IMR-90 (cell line): ENCODE results near the gene IQSEC1. TPM values are rescaled to one million over a fixed set of nuclear protein-coding genes. Genes with fewer than 3 reads are reported as not detected.

Experiments
- ATAC-seq: fragments of 200-7000 bp; cut with Tn5 transposase; 2 replicates; pipeline ENCODE4 v1.9.1; 2020; ENCODE audit warnings: low read depth, mild to moderate bottlenecking, moderate library complexity
- BruUV-seq: library from RNA; stranded (reverse); fragments of 400-500 nt; replicated peaks from 2 replicates; lab custom pipeline; 2021; lab: Mats Ljungman, UMichigan
- CTCF ChIA-PET: fragments of 300-600 bp; formaldehyde crosslinking; extraction: SDS; loops from one replicate; lab custom pipeline; 2021; ENCODE audit warnings: antibody characterized with exemption; lab: Yijun Ruan, JAX
- POLR2A ChIA-PET: fragments of 300-600 bp; sonication (Branson Sonifier 250); formaldehyde crosslinking; loops from one replicate; lab custom pipeline; 2022; ENCODE audit warnings: antibody characterized with exemption; ENCODE audit not compliant: unreplicated experiment; lab: Charles Lee
- DNase-seq: peaks from one replicate; pipeline ENCODE4 v3.0.0; 2013
- H2AFZ ChIP-seq: replicated peaks from 2 replicates; pipeline ENCODE3; 2013; ENCODE audit warnings: low read length, mild to moderate bottlenecking; ENCODE audit not compliant: poor library complexity
- H2AK5ac ChIP-seq: 2 replicates; pipeline ENCODE4 v1.6.1; 2013; ENCODE audit warnings: low read depth, low read length, inconsistent platforms
- H2AK9ac ChIP-seq: replicated peaks from 2 replicates; pipeline ENCODE3; 2013; ENCODE audit warnings: mild to moderate bottlenecking, low read depth, low read length, moderate library complexity; ENCODE audit not compliant: poor library complexity
- H2BK120ac ChIP-seq: 2 replicates; pipeline ENCODE4 v1.6.1; 2013; ENCODE audit warnings: low read depth, low read length, inconsistent platforms
- H2BK15ac ChIP-seq: 3 replicates; pipeline ENCODE4 v1.6.1; 2013; ENCODE audit warnings: low read depth, low read length, inconsistent platforms
- H2BK20ac ChIP-seq: 2 replicates; pipeline ENCODE4 v1.6.1; 2013; ENCODE audit warnings: low read depth, mild to moderate bottlenecking, inconsistent platforms, low read length, moderate library complexity
- H2BK5ac ChIP-seq: 2 replicates; pipeline ENCODE4 v1.6.1; 2013; ENCODE audit warnings: mild to moderate bottlenecking, low read depth, low read length, inconsistent platforms; ENCODE audit not compliant: poor library complexity, severe bottlenecking
- H3K14ac ChIP-seq: replicated peaks from 2 replicates; pipeline ENCODE4 v1.6.1; 2013; ENCODE audit warnings: low read depth, low read length, inconsistent platforms
- H3K18ac ChIP-seq: 2 replicates; pipeline ENCODE4 v1.6.1; 2013; ENCODE audit warnings: low read depth, low read length, control low read depth
- H3K23ac ChIP-seq: 2 replicates; pipeline ENCODE4 v1.6.1; 2013; ENCODE audit warnings: low read depth, low read length, inconsistent platforms
- H3K27ac ChIP-seq: 2 replicates; pipeline ENCODE4 v1.5.1; 2013; ENCODE audit warnings: mild to moderate bottlenecking, control low read depth, low read length; ENCODE audit not compliant: insufficient read depth
- H3K27me3 ChIP-seq: 2 replicates; pipeline ENCODE4 v1.6.1; 2013; ENCODE audit warnings: low read length; ENCODE audit not compliant: control insufficient read depth, insufficient read depth
- H3K36me3 ChIP-seq: 2 replicates; pipeline ENCODE4 v1.6.1; 2013; ENCODE audit warnings: low read length, mixed read lengths; ENCODE audit not compliant: control insufficient read depth, insufficient read depth
- H3K4ac ChIP-seq: 2 replicates; pipeline ENCODE4 v1.6.1; 2013; ENCODE audit warnings: low read depth, low read length, inconsistent platforms
- H3K4me1 ChIP-seq: 2 replicates; pipeline ENCODE4 v1.6.1; 2013; ENCODE audit warnings: low read length, mixed read lengths; ENCODE audit not compliant: control insufficient read depth, insufficient read depth
- H3K4me2 ChIP-seq: 2 replicates; pipeline ENCODE4 v1.6.1; 2013; ENCODE audit warnings: low read depth, mild to moderate bottlenecking, control low read depth, low read length, moderate library complexity
- H3K4me3 ChIP-seq: 2 replicates; pipeline ENCODE4 v1.5.1; 2013; ENCODE audit warnings: low read depth, mild to moderate bottlenecking, control low read depth, low read length, moderate library complexity; ENCODE audit not compliant: insufficient read depth
- H3K56ac ChIP-seq: 2 replicates; pipeline ENCODE4 v1.6.1; 2013; ENCODE audit warnings: low read length, inconsistent platforms; ENCODE audit not compliant: insufficient read depth; ENCODE audit errors: extremely low read depth
- H3K79me1 ChIP-seq, 2 experiments: 2 replicates each; pipeline ENCODE4 v1.6.1; 2013; ENCODE audit warnings: low read length in 2 of 2, inconsistent platforms in 1 of 2, low read depth in 1 of 2
- H3K9ac ChIP-seq: 2 replicates; pipeline ENCODE4 v1.6.1; 2013; ENCODE audit warnings: low read depth, low read length, control low read depth
- H3K9me1 ChIP-seq: 2 replicates; pipeline ENCODE4 v1.6.1; 2013; ENCODE audit warnings: low read length, inconsistent platforms; ENCODE audit not compliant: insufficient read depth
- H3K9me3 ChIP-seq: 2 replicates; pipeline ENCODE4 v1.6.1; 2013; ENCODE audit warnings: low read length; ENCODE audit not compliant: control insufficient read depth, insufficient read depth
- H4K20me1 ChIP-seq: 2 replicates; pipeline ENCODE4 v1.6.1; 2013; ENCODE audit warnings: low read length, inconsistent platforms; ENCODE audit not compliant: insufficient read depth
- H4K5ac ChIP-seq: 2 replicates; pipeline ENCODE4 v1.6.1; 2013; ENCODE audit warnings: mild to moderate bottlenecking, low read depth, low read length, control low read depth
- H4K8ac ChIP-seq, 2 experiments: 2 replicates each; pipeline ENCODE4 v1.6.1; 2013; ENCODE audit warnings: low read depth in 2 of 2, low read length in 2 of 2, control low read depth in 1 of 2, inconsistent platforms in 1 of 2
- H4K91ac ChIP-seq: 2 replicates; pipeline ENCODE4 v1.6.1; 2013; ENCODE audit warnings: low read depth, low read length, inconsistent platforms; ENCODE audit not compliant: insufficient read depth
- CEBPB ChIP-seq: IDR thresholded peaks from 2 replicates; pipeline ENCODE4 v1.6.1; 2012; ENCODE audit warnings: low read depth, low read length, improper control_type of control experiment
- MAFK ChIP-seq: IDR thresholded peaks from 2 replicates; pipeline ENCODE4 v1.6.1; 2012; ENCODE audit warnings: low read depth, low read length, improper control_type of control experiment
- WGBS, 2 experiments: methylation state at CpG; one replicate each; pipeline versions ENCODE4 v1.1.5 to v1.1.7; 2013; ENCODE audit warnings: missing lambda C conversion rate in 2 of 2; ENCODE audit not compliant: insufficient read length in 1 of 2; ENCODE audit errors: extremely low coverage in 2 of 2; 5-methylcytosine and 5-hydroxymethylcytosine counted together
- dilution Hi-C: fragments of 300-500 bp; cut with HindIII; formaldehyde crosslinking; loops from one replicate; pipeline ENCODE4 v1.14.3; 2018; ENCODE audit warnings: low sequenced_read_pairs; ENCODE audit not compliant: unreplicated experiment
- in situ Hi-C: fragments of 300-500 bp; cut with MboI; formaldehyde crosslinking; loops from 3 replicates; pipeline ENCODE4 v1.14.3; 2019; ENCODE audit warnings: low sequenced_read_pairs, inconsistent platforms, mixed read lengths
- intact Hi-C: fragments of 100-400 bp; cut with micrococcal nuclease; formaldehyde crosslinking; loops from 2 replicates; pipeline ENCODE4 v1.10.0; 2022
- polyA plus RNA-seq, 3 experiments: library from polyadenylated mRNA; depleted of rRNA; stranded (reverse); fragments of >200 nt; gene quantifications; 2 replicates each; pipeline ENCODE4 v1.2.3, GENCODE V29; 2012; ENCODE audit warnings: low replicate concordance in 1 of 3
- total RNA-seq: library from RNA; depleted of rRNA; stranded (reverse); fragments of >200 nt; gene quantifications from 2 replicates; pipeline ENCODE4 v1.2.3, GENCODE V29; 2012

The IQSEC1 gene
- total and polyA plus RNA-seq, 2 of the 4 experiments (the other 2 are of a cell fraction): 5.9 to 11.9 TPM

GRCh38 chr3:13085081-13085845, 12.0 kb upstream of the IQSEC1 start:
- Histone ChIP-seq H4K8ac (no peak overlapping the region), H3K79me1 (no peaks in the 10 kb centered on the region), H2BK5ac (no peak overlapping the region), H3K9ac (no peak overlapping the region), H3K4me3 (no peak overlapping the region), H3K14ac (no peak overlapping the region), H3K23ac (no peak overlapping the region), H2AFZ (peak overlapping the region; percentile 63), H2BK20ac (no peak overlapping the region), H3K56ac (no peak overlapping the region), H2AK9ac (no peak overlapping the region), H3K9me1 (no peaks in the 10 kb centered on the region), H4K20me1 (no peaks in the 10 kb centered on the region), H2AK5ac (no peak overlapping the region), H4K91ac (no peak overlapping the region), H3K9me3 (no peaks in the 10 kb centered on the region), H4K5ac (no peak overlapping the region), H3K4ac (no peak overlapping the region), H3K4me2 (no peak overlapping the region), H3K36me3 (no peaks in the 10 kb centered on the region), H3K27ac (no peak overlapping the region), H3K4me1 (no peaks in the 10 kb centered on the region), H2BK120ac (no peak overlapping the region), H3K27me3 (peaks cover 32% of the 10 kb centered on the region), H3K18ac (no peak overlapping the region), H2BK15ac (no peak overlapping the region)
- ChIA-PET POLR2A (no interaction called here), CTCF (no interaction called here)
- dilution Hi-C loops: no loop called here
- WGBS, 2 experiments: 62% methylated on average over 11 of the region's 26 CpGs; no CpG with 5 or more reads in 1 of the 2 experiments
- BruUV-seq: no TSS peak
- no peak for DNase-seq
- TF ChIP-seq MAFK (no peak), CEBPB (peak; percentile 59)
- no peak for ATAC-seq
- intact Hi-C loops: no loop called here
- in situ Hi-C loops: loop anchor here (10.0 kb wide), 1 partner anchor 560 kb away; no protein-coding TSS in a partner anchor
